ENCODE measurements around the gene AVPR1B. TPM values are rescaled to one million over a fixed set of nuclear protein-coding genes. Genes with fewer than 3 reads are reported as not detected.
A peak's percentile ranks its signal among the peaks of the same experiment; 100 is the strongest.

AVPR1B gene
- total and polyA plus RNA-seq, 8 donors, result 0.29 to 1.3 (median 0.80) TPM; not detected in 4

- peaks cover 0 to 17% (median 3%) of the 10 kb centered on the region in 4 donors for H3K9me3 ChIP-seq
- no peak for TF ChIP-seq CTCF (IDR thresholded peaks at IDR 0.05)
- no peak for TF ChIP-seq POLR2A (IDR thresholded peaks at IDR 0.05)
- no peak for TF ChIP-seq POLR2AphosphoS5 (IDR thresholded peaks at IDR 0.05)
- no peak for TF ChIP-seq EP300 (IDR thresholded peaks at IDR 0.05)
- H3K4me3 ChIP-seq, result no peak overlapping the region
- peaks cover 13 to 18% (median 15%) of the 10 kb centered on the region in 4 donors for H3K4me1 ChIP-seq
- DNase-seq, result no peak
- H3K36me3 ChIP-seq, result no peaks in the 10 kb centered on the region
- peaks cover 0 to 36% (median 13%) of the 10 kb centered on the region in 3 donors for H3K27me3 ChIP-seq
- H3K27ac ChIP-seq, result no peak overlapping the region
- intact Hi-C loops (cut with DNase I; ENCODE audit: low total_unique reads), result no loop called here
Observed at GRCh38 chr1:206120406-206120805, 3.2 kb upstream of the AVPR1B start.

GRCh38 chr1:206116873-206117150 lies 376 bp downstream of the AVPR1B start:
- Histone ChIP-seq H3K27ac (peak overlapping the region in 1 of 5 donors; percentile 52), H3K4me3 (peak overlapping the region; percentile 45 to 59 (median 55)), H3K36me3 (no peaks in the 10 kb centered on the region), H3K9me3 (peaks cover 0 to 12% (median 3%) of the 10 kb centered on the region in 4 donors), H3K4me1 (peaks cover 20 to 31% (median 25%) of the 10 kb centered on the region in 4 donors), H3K27me3 (peaks cover 0 to 36% (median 13%) of the 10 kb centered on the region in 3 donors)
- intact Hi-C loops (cut with DNase I; ENCODE audit: low total_unique reads), result no loop called here
- WGBS, 5 donors, result 24 to 37% (median 33%) methylated on average over 5 of the region's 5 CpGs
- DNase-seq, result no peak
- no peak for TF ChIP-seq POLR2AphosphoS5 (IDR thresholded peaks at IDR 0.05)
- TF ChIP-seq EP300 (IDR thresholded peaks at IDR 0.05), result no peak
- no peak for TF ChIP-seq CTCF (IDR thresholded peaks at IDR 0.05)
- TF ChIP-seq POLR2A (IDR thresholded peaks at IDR 0.05), result no peak

GRCh38 chr1:206116191-206116872 lies 856 bp downstream of the AVPR1B start:
- no peaks in the 10 kb centered on the region for H3K36me3 ChIP-seq
- H3K4me1 ChIP-seq, result peaks cover 20 to 31% (median 25%) of the 10 kb centered on the region in 4 donors
- peak overlapping the region in 1 of 4 donors; percentile 56 for H3K4me3 ChIP-seq
- TF ChIP-seq POLR2AphosphoS5 (IDR thresholded peaks at IDR 0.05), result no peak
- TF ChIP-seq EP300 (IDR thresholded peaks at IDR 0.05), result no peak
- TF ChIP-seq CTCF (IDR thresholded peaks at IDR 0.05), result no peak
- TF ChIP-seq POLR2A (IDR thresholded peaks at IDR 0.05), result no peak
- no peak overlapping the region for H3K27ac ChIP-seq
- H3K9me3 ChIP-seq, result peaks cover 0 to 7% (median under 1%) of the 10 kb centered on the region in 4 donors
- intact Hi-C loops (cut with DNase I; ENCODE audit: low total_unique reads), result no loop called here
- DNase-seq, result no peak
- H3K27me3 ChIP-seq, result peaks cover 0 to 36% (median 13%) of the 10 kb centered on the region in 3 donors
- WGBS, 5 donors, result 87 to 95% (median 90%) methylated on average over 23 to 25 of the region's 25 CpGs

- no peak overlapping the region for H3K27ac ChIP-seq
- H3K4me1 ChIP-seq, result peaks cover 20 to 31% (median 25%) of the 10 kb centered on the region in 4 donors
- DNase-seq, result no peak
- H3K36me3 ChIP-seq, result no peaks in the 10 kb centered on the region
- intact Hi-C loops (cut with DNase I; ENCODE audit: low total_unique reads), result no loop called here
- peaks cover 0 to 36% (median 13%) of the 10 kb centered on the region in 3 donors for H3K27me3 ChIP-seq
- H3K4me3 ChIP-seq, result no peak overlapping the region
- TF ChIP-seq CTCF (IDR thresholded peaks at IDR 0.05) (no peak), POLR2AphosphoS5 (IDR thresholded peaks at IDR 0.05) (no peak), EP300 (IDR thresholded peaks at IDR 0.05) (no peak), POLR2A (IDR thresholded peaks at IDR 0.05) (no peak)
- WGBS, 5 donors, result 95 to 99% (median 96%) methylated on average over 5 to 8 of the region's 8 CpGs
- peaks cover 0 to 1% (median 0%) of the 10 kb centered on the region in 4 donors for H3K9me3 ChIP-seq
Observed at GRCh38 chr1:206115791-206116190, 1.4 kb downstream of the AVPR1B start.

Measured in stomach (tissue), 9 donors.